Measurements from ENCODE around the gene SCYL2.
A peak's percentile ranks its signal among the peaks of the same experiment; 100 is the strongest.
"Not testable (repeated sequence)": the region's sequence is repeated elsewhere in the genome, so short reads cannot be mapped to it uniquely, and the experiment has no call there.

SCYL2 gene

GRCh38 chr12:100273782-100274181, 6.8 kb downstream of the SCYL2 start:
- Histone ChIP-seq H3K4me1 (peaks cover 29% of the 10 kb centered on the region), H3K27me3 (ENCODE audit: low read depth) (no peaks in the 10 kb centered on the region), H3K9me3 (no peaks in the 10 kb centered on the region), H3K4me3 (no peak overlapping the region), H3K36me3 (replicated peaks) (no peaks in the 10 kb centered on the region)
- in situ Hi-C loops (cut with MboI; ENCODE audit: low sequenced_read_pairs), result no loop called here
- DNase-seq (ENCODE audit: low spot score in 2 of 2), result no peak

GRCh38 chr12:100274291-100274690, 7.3 kb downstream of the SCYL2 start:
- DNase-seq (ENCODE audit: low spot score in 2 of 2), result no peak
- in situ Hi-C loops (cut with MboI; ENCODE audit: low sequenced_read_pairs), result no loop called here
- Histone ChIP-seq H3K27me3 (ENCODE audit: low read depth) (no peaks in the 10 kb centered on the region), H3K4me1 (peaks cover 27% of the 10 kb centered on the region), H3K36me3 (replicated peaks) (no peaks in the 10 kb centered on the region), H3K9me3 (no peaks in the 10 kb centered on the region), H3K4me3 (no peak overlapping the region)

- peaks cover 2% of the 10 kb centered on the region; the same call in 1 of the 2 replicates for H3K36me3 ChIP-seq (replicated peaks)
These were observed 12.2 kb downstream of the SCYL2 start for GRCh38 chr12:100279159-100279558.

GRCh38 chr12:100279607-100280244, 12.7 kb downstream of the SCYL2 start:
- Histone ChIP-seq H3K4me3 (no peak overlapping the region), H3K4me1 (peaks cover 12% of the 10 kb centered on the region), H3K27me3 (ENCODE audit: low read depth) (no peaks in the 10 kb centered on the region), H3K36me3 (replicated peaks) (peaks cover 3% of the 10 kb centered on the region; the same call in 1 of the 2 replicates), H3K9me3 (no peaks in the 10 kb centered on the region)
- in situ Hi-C loops (cut with MboI; ENCODE audit: low sequenced_read_pairs), result no loop called here
- DNase-seq (ENCODE audit: low spot score in 2 of 2), result peak; percentile 55 to 72

More at GRCh38 chr12:100279159-100279558, 12.2 kb downstream of the SCYL2 start:
- in situ Hi-C loops (cut with MboI; ENCODE audit: low sequenced_read_pairs), result no loop called here
- DNase-seq (ENCODE audit: low spot score in 2 of 2), result no peak
- H3K4me1 ChIP-seq, result peaks cover 12% of the 10 kb centered on the region
- H3K27me3 ChIP-seq (ENCODE audit: low read depth), result no peaks in the 10 kb centered on the region
- no peaks in the 10 kb centered on the region for H3K9me3 ChIP-seq
- no peak overlapping the region for H3K4me3 ChIP-seq

- H3K27me3 ChIP-seq (ENCODE audit: low read depth); H3K4me1 ChIP-seq; H3K9me3 ChIP-seq; in situ Hi-C loops (cut with MboI; ENCODE audit: low sequenced_read_pairs); DNase-seq (ENCODE audit: low spot score in 2 of 2); H3K36me3 ChIP-seq (replicated peaks); H3K4me3 ChIP-seq: not testable (repeated sequence)
These were observed 17.6 kb downstream of the SCYL2 start for GRCh38 chr12:100284556-100284955.

- no peak for DNase-seq (ENCODE audit: low spot score in 2 of 2)
- peaks cover 2% of the 10 kb centered on the region; the same call in 1 of the 2 replicates for H3K36me3 ChIP-seq (replicated peaks)
- in situ Hi-C loops (cut with MboI; ENCODE audit: low sequenced_read_pairs), result no loop called here
- no peaks in the 10 kb centered on the region for H3K9me3 ChIP-seq
- no peaks in the 10 kb centered on the region for H3K4me1 ChIP-seq
- no peaks in the 10 kb centered on the region for H3K27me3 ChIP-seq (ENCODE audit: low read depth)
- no peak overlapping the region for H3K4me3 ChIP-seq
These were observed 22.1 kb downstream of the SCYL2 start for GRCh38 chr12:100289038-100289437.

GRCh38 chr12:100290016-100290415, 23.0 kb downstream of the SCYL2 start:
- Histone ChIP-seq H3K4me1 (no peaks in the 10 kb centered on the region), H3K4me3 (no peak overlapping the region), H3K27me3 (ENCODE audit: low read depth) (no peaks in the 10 kb centered on the region), H3K36me3 (replicated peaks) (no peaks in the 10 kb centered on the region; the same call in 1 of the 2 replicates), H3K9me3 (no peaks in the 10 kb centered on the region)
- in situ Hi-C loops (cut with MboI; ENCODE audit: low sequenced_read_pairs), result no loop called here
- no peak for DNase-seq (ENCODE audit: low spot score in 2 of 2)

GRCh38 chr12:100293017-100293416, 26.0 kb downstream of the SCYL2 start:
- Histone ChIP-seq H3K4me1 (no peaks in the 10 kb centered on the region), H3K36me3 (replicated peaks) (peaks cover 2% of the 10 kb centered on the region), H3K4me3 (no peak overlapping the region), H3K27me3 (ENCODE audit: low read depth) (no peaks in the 10 kb centered on the region), H3K9me3 (no peaks in the 10 kb centered on the region)
- DNase-seq (ENCODE audit: low spot score in 2 of 2), result no peak
- in situ Hi-C loops (cut with MboI; ENCODE audit: low sequenced_read_pairs), result no loop called here

- DNase-seq (ENCODE audit: low spot score in 2 of 2); in situ Hi-C loops (cut with MboI; ENCODE audit: low sequenced_read_pairs): not testable (repeated sequence)
These were observed 27.4 kb downstream of the SCYL2 start for GRCh38 chr12:100294366-100294765.

GRCh38 chr12:100295764-100296555, 29.0 kb downstream of the SCYL2 start:
- no peaks in the 10 kb centered on the region for H3K27me3 ChIP-seq (ENCODE audit: low read depth)
- in situ Hi-C loops (cut with MboI; ENCODE audit: low sequenced_read_pairs), result no loop called here
- H3K36me3 ChIP-seq (replicated peaks), result peaks cover 16% of the 10 kb centered on the region
- H3K4me1 ChIP-seq, result no peaks in the 10 kb centered on the region
- no peaks in the 10 kb centered on the region for H3K9me3 ChIP-seq
- no peak overlapping the region for H3K4me3 ChIP-seq
- DNase-seq (ENCODE audit: low spot score in 2 of 2), result no peak

More at GRCh38 chr12:100294366-100294765, 27.4 kb downstream of the SCYL2 start:
- H3K4me3 ChIP-seq; H3K9me3 ChIP-seq; H3K27me3 ChIP-seq (ENCODE audit: low read depth); H3K4me1 ChIP-seq: not testable (repeated sequence)
- peaks cover 12% of the 10 kb centered on the region for H3K36me3 ChIP-seq (replicated peaks)

- H3K27me3 ChIP-seq (ENCODE audit: low read depth), result no peaks in the 10 kb centered on the region
- DNase-seq (ENCODE audit: low spot score in 2 of 2), result no peak
- H3K4me1 ChIP-seq, result no peaks in the 10 kb centered on the region
- in situ Hi-C loops (cut with MboI; ENCODE audit: low sequenced_read_pairs), result no loop called here
- H3K36me3 ChIP-seq (replicated peaks), result peaks cover 20% of the 10 kb centered on the region
- H3K4me3 ChIP-seq, result no peak overlapping the region
- H3K9me3 ChIP-seq, result peaks cover 3% of the 10 kb centered on the region
These were observed 35.1 kb downstream of the SCYL2 start for GRCh38 chr12:100302081-100302480.

- in situ Hi-C loops (cut with MboI; ENCODE audit: low sequenced_read_pairs), result no loop called here
- no peaks in the 10 kb centered on the region for H3K4me1 ChIP-seq
- no peak for DNase-seq (ENCODE audit: low spot score in 2 of 2)
- H3K9me3 ChIP-seq, result peaks cover 3% of the 10 kb centered on the region
- no peak overlapping the region for H3K4me3 ChIP-seq
- peaks cover 9% of the 10 kb centered on the region for H3K36me3 ChIP-seq (replicated peaks)
- H3K27me3 ChIP-seq (ENCODE audit: low read depth), result no peaks in the 10 kb centered on the region
These were observed 36.9 kb downstream of the SCYL2 start for GRCh38 chr12:100303831-100304230.

GRCh38 chr12:100304334-100304733, 37.4 kb downstream of the SCYL2 start:
- H3K27me3 ChIP-seq (ENCODE audit: low read depth); H3K4me1 ChIP-seq; DNase-seq (ENCODE audit: low spot score in 2 of 2); H3K9me3 ChIP-seq; H3K4me3 ChIP-seq; H3K36me3 ChIP-seq (replicated peaks); in situ Hi-C loops (cut with MboI; ENCODE audit: low sequenced_read_pairs): not testable (repeated sequence)

- H3K4me3 ChIP-seq; H3K27me3 ChIP-seq (ENCODE audit: low read depth); DNase-seq (ENCODE audit: low spot score in 2 of 2); H3K9me3 ChIP-seq; H3K4me1 ChIP-seq; in situ Hi-C loops (cut with MboI; ENCODE audit: low sequenced_read_pairs): not testable (repeated sequence)
- peaks cover 18% of the 10 kb centered on the region for H3K36me3 ChIP-seq (replicated peaks)
These were observed 41.2 kb downstream of the SCYL2 start for GRCh38 chr12:100308138-100308537.
